Stimulated activated CD8-positive, alpha-beta memory T cell treated with anti-CD3 and anti-CD28 coated beads, Interleukin-15, amount 100 ng/mL, for 1 hour (primary cell): ENCODE measurements around the gene HYDIN.
"Not testable (repeated sequence)": the region's sequence is repeated elsewhere in the genome, so short reads cannot be mapped to it uniquely, and the experiment has no call there.

Source experiments
- DNase-seq: peaks from one replicate; pipeline ENCODE4 v3.0.0-alpha.2; 2020; ENCODE audit warnings: low read depth

Gene HYDIN

GRCh38 chr16:70992511-70992910 is 238.0 kb downstream of the HYDIN start:
- not testable (repeated sequence) for DNase-seq

- not testable (repeated sequence) for DNase-seq
These were observed 243.4 kb downstream of the HYDIN start for GRCh38 chr16:70987019-70987715.

GRCh38 chr16:70984675-70985074 is 245.8 kb downstream of the HYDIN start:
- not testable (repeated sequence) for DNase-seq

GRCh38 chr16:70968332-70968731 is 262.2 kb downstream of the HYDIN start:
- not testable (repeated sequence) for DNase-seq

- not testable (repeated sequence) for DNase-seq
These were observed 270.4 kb downstream of the HYDIN start for GRCh38 chr16:70960169-70960568.

GRCh38 chr16:70954922-70955321 is 275.6 kb downstream of the HYDIN start:
- not testable (repeated sequence) for DNase-seq

GRCh38 chr16:70953824-70954223 is 276.7 kb downstream of the HYDIN start:
- not testable (repeated sequence) for DNase-seq

- DNase-seq, result not testable (repeated sequence)
These were observed 287.0 kb downstream of the HYDIN start for GRCh38 chr16:70943551-70943950.

GRCh38 chr16:70939690-70940359 is 290.7 kb downstream of the HYDIN start:
- DNase-seq, result not testable (repeated sequence)

- not testable (repeated sequence) for DNase-seq
These were observed 293.6 kb downstream of the HYDIN start for GRCh38 chr16:70936781-70937525.

GRCh38 chr16:70935325-70935724 is 295.2 kb downstream of the HYDIN start:
- DNase-seq, result not testable (repeated sequence)

GRCh38 chr16:70933746-70934145 is 296.8 kb downstream of the HYDIN start:
- not testable (repeated sequence) for DNase-seq

- DNase-seq, result not testable (repeated sequence)
These were observed 299.8 kb downstream of the HYDIN start for GRCh38 chr16:70930757-70931156.

GRCh38 chr16:70922164-70922563 is 308.4 kb downstream of the HYDIN start:
- DNase-seq, result not testable (repeated sequence)

- not testable (repeated sequence) for DNase-seq
These were observed 309.9 kb downstream of the HYDIN start for GRCh38 chr16:70920661-70921060.

GRCh38 chr16:70888208-70888607 is 342.3 kb downstream of the HYDIN start:
- not testable (repeated sequence) for DNase-seq

- not testable (repeated sequence) for DNase-seq
These were observed 345.9 kb downstream of the HYDIN start for GRCh38 chr16:70884652-70885051.

GRCh38 chr16:70882311-70882710 is 348.2 kb downstream of the HYDIN start:
- not testable (repeated sequence) for DNase-seq

- not testable (repeated sequence) for DNase-seq
These were observed 352.6 kb downstream of the HYDIN start for GRCh38 chr16:70877895-70878294.

- DNase-seq, result not testable (repeated sequence)
These were observed 354.1 kb downstream of the HYDIN start for GRCh38 chr16:70876442-70876841.

- DNase-seq, result not testable (repeated sequence)
These were observed 365.8 kb downstream of the HYDIN start for GRCh38 chr16:70864698-70865097.

- DNase-seq, result not testable (repeated sequence)
These were observed 368.5 kb downstream of the HYDIN start for GRCh38 chr16:70861996-70862395.
